Chondrocyte (in vitro differentiated cells): ENCODE data around the gene GPRC5C. TPM values are rescaled to one million over a fixed set of nuclear protein-coding genes. Genes with fewer than 3 reads are reported as not detected.

Source experiments
- DNase-seq: peaks from one replicate; pipeline ENCODE4 v3.0.0; 2021; ENCODE audit warnings: mixed read lengths, low spot score
- H3K27ac Mint-ChIP-seq: one replicate; pipeline ENCODE4 v1.8.0; 2021; ENCODE audit warnings: mild to moderate bottlenecking, moderate library complexity, mixed read lengths; ENCODE audit not compliant: unreplicated experiment
- H3K27me3 Mint-ChIP-seq: 2 replicates; pipeline ENCODE4 v1.8.0; 2021; ENCODE audit warnings: low read depth, mixed read lengths
- H3K36me3 Mint-ChIP-seq: 2 replicates; pipeline ENCODE4 v1.8.0; 2021; ENCODE audit warnings: low read depth, mixed read lengths
- H3K4me1 Mint-ChIP-seq: 2 replicates; pipeline ENCODE4 v1.8.0; 2021; ENCODE audit warnings: low read depth, mild to moderate bottlenecking, mixed read lengths
- H3K4me3 Mint-ChIP-seq: one replicate; pipeline ENCODE4 v1.8.0; 2021; ENCODE audit warnings: mild to moderate bottlenecking, moderate library complexity, mixed read lengths; ENCODE audit not compliant: unreplicated experiment
- H3K9me3 Mint-ChIP-seq: 2 replicates; pipeline ENCODE4 v1.8.0; 2021; ENCODE audit warnings: low read depth, mixed read lengths
- CTCF ChIP-seq: fragments of 200-600 bp; sonication (generic); IDR thresholded peaks from 2 replicates; pipeline ENCODE4 v1.5.0; 2021; ENCODE audit warnings: antibody characterized with exemption, mild to moderate bottlenecking, moderate library complexity
- total RNA-seq: library from RNA; stranded (reverse); gene quantifications from 3 replicates; pipeline ENCODE4 v1.2.1, GENCODE V29; 2021

GPRC5C gene
- total RNA-seq, 1 donor from 2014 or later = 47.8 TPM

GRCh38 chr17:74446551-74447500 lies 14.9 kb downstream of the GPRC5C start:
- H3K9me3 Mint-ChIP-seq = no peaks in the 10 kb centered on the region
- TF ChIP-seq CTCF = no peak
- H3K4me3 Mint-ChIP-seq = no peak overlapping the region

DNA sequence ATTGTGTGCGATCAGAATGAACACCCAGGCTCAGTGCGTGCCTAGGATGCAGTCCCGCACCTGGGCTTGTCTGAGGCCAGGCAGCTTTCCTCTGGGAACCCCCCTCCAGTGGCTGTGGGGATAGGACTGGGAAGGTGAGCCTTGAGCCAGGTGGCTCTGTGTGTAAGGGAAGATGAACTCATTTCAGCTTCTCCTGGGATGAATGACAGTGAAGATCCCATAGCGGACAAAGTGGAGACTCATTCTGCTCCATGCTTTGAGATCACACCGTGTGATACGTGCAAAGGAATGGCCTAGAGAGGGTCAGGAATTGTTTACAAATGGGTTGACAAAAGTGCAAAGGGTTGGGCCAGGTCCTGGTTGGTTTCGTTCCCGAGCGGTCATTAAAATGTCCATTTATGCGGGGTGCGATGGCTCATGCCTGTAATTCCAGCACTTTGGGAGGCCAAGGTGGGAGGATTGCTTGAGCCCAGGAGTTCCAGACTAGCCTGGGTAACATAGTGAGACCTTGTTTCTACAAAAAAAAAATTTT lies 15.8 kb downstream of the GPRC5C start:
- Mint-ChIP-seq H3K36me3 (no peaks in the 10 kb centered on the region), H3K4me1 (peaks cover 68% of the 10 kb centered on the region), H3K27ac (no peak overlapping the region), H3K27me3 (no peaks in the 10 kb centered on the region), H3K4me3 (no peak overlapping the region), H3K9me3 (no peaks in the 10 kb centered on the region)
- no peak for TF ChIP-seq CTCF
- no peak for DNase-seq

More at GRCh38 chr17:74446551-74447500, 14.9 kb downstream of the GPRC5C start:
- peaks cover 69% of the 10 kb centered on the region for H3K4me1 Mint-ChIP-seq
- peak; percentile 82 for DNase-seq
- H3K36me3 Mint-ChIP-seq = peaks cover 4% of the 10 kb centered on the region
- no peaks in the 10 kb centered on the region for H3K27me3 Mint-ChIP-seq
- no peak overlapping the region for H3K27ac Mint-ChIP-seq

DNA sequence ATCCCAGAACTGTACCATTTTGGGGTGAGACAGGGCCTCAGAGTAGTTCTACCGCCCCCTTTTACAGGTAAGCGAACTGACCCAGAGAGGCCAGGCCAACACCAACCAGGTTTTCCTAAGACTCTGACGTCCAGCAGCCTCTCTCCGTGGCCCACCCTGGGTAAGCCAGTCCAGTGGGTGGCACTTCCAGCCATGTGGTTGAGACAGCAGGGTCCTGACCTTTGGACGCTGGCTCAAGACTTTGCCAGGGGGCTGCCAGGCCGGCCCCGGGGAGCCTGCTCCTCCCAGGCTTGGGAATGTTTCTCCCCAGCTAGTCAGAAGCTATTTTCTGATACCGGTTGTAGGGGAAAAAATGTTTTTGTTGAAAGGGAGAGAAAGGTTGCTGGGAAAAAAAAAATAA lies 16.9 kb downstream of the GPRC5C start:
- peaks cover 65% of the 10 kb centered on the region for H3K4me1 Mint-ChIP-seq
- no peak for TF ChIP-seq CTCF
- H3K27me3 Mint-ChIP-seq = no peaks in the 10 kb centered on the region
- H3K9me3 Mint-ChIP-seq = no peaks in the 10 kb centered on the region
- no peak for DNase-seq
- peak overlapping the region; percentile 84 for H3K27ac Mint-ChIP-seq
- H3K36me3 Mint-ChIP-seq = no peaks in the 10 kb centered on the region
- no peak overlapping the region for H3K4me3 Mint-ChIP-seq

DNA sequence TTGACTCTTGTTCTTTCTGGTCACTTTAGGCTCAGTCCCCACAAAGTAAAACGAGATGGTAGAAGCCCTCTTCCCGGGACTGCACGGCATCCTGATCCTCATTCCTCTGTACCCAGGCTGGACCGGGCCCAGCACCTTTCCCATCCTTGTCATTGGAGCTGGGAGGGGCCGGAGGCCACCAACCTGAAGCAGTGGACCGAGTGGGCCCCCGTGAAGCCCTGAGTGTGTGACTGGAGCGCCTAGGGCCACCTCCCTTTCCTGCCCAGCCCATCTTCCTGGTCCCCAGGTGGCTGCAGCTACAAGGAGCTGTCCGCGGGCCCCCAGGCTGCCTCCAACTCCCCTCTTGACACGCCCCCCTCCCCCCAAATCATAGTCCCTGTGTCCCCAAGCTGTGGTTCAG lies 17.4 kb downstream of the GPRC5C start:
- H3K36me3 Mint-ChIP-seq = no peaks in the 10 kb centered on the region
- no peak overlapping the region for H3K4me3 Mint-ChIP-seq
- no peak for DNase-seq
- peak overlapping the region; percentile 84 for H3K27ac Mint-ChIP-seq
- no peaks in the 10 kb centered on the region for H3K9me3 Mint-ChIP-seq
- no peaks in the 10 kb centered on the region for H3K27me3 Mint-ChIP-seq
- TF ChIP-seq CTCF = no peak
- peaks cover 61% of the 10 kb centered on the region for H3K4me1 Mint-ChIP-seq

DNA sequence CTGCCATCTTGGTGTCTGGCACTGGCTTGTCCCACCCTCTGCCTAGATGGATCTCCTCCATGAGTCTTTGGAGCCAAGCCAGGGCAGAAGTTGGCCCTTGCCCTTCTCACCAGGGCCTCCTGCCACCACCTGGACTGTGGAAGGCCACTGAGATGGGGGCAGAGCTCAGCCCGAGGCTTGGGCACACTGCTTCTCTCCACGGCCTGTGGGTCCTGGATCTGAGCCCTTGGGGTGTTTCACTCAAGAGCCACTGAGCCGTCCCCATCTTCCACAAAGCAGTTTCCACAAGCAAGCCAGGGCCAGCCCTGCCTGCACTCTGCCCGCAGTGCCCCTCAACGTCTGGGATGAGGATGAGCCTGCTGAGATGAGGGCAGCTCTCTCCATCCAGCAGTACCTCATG lies 17.9 kb downstream of the GPRC5C start:
- no peak overlapping the region for H3K4me3 Mint-ChIP-seq
- H3K27me3 Mint-ChIP-seq = no peaks in the 10 kb centered on the region
- no peak for TF ChIP-seq CTCF
- no peaks in the 10 kb centered on the region for H3K9me3 Mint-ChIP-seq
- H3K36me3 Mint-ChIP-seq = no peaks in the 10 kb centered on the region
- DNase-seq = no peak
- peaks cover 61% of the 10 kb centered on the region for H3K4me1 Mint-ChIP-seq
- H3K27ac Mint-ChIP-seq = peak overlapping the region; percentile 84
